Endothelial cell (in vitro differentiated cells): ENCODE measurements around the gene CTNND2. TPM values are rescaled to one million over a fixed set of nuclear protein-coding genes. Genes with fewer than 3 reads are reported as not detected.
"Not testable (repeated sequence)": the region's sequence is repeated elsewhere in the genome, so short reads cannot be mapped to it uniquely, and the experiment has no call there.

ENCODE experiments used
- DNase-seq: peaks from one replicate; pipeline ENCODE4 v3.0.0; 2021; ENCODE audit warnings: low spot score
- H3K27ac Mint-ChIP-seq: one replicate; pipeline ENCODE4 v1.8.0; 2021; ENCODE audit warnings: mixed read lengths, inconsistent platforms; ENCODE audit not compliant: unreplicated experiment
- H3K27me3 Mint-ChIP-seq: one replicate; pipeline ENCODE4 v1.8.0; 2021; ENCODE audit warnings: mild to moderate bottlenecking, moderate library complexity, mixed read lengths, inconsistent platforms; ENCODE audit not compliant: unreplicated experiment
- H3K36me3 Mint-ChIP-seq: one replicate; pipeline ENCODE4 v1.8.0; 2021; ENCODE audit warnings: mild to moderate bottlenecking, low read depth, mixed read lengths, inconsistent platforms; ENCODE audit not compliant: unreplicated experiment
- H3K4me1 Mint-ChIP-seq: one replicate; pipeline ENCODE4 v1.8.0; 2021; ENCODE audit warnings: mild to moderate bottlenecking, mixed read lengths, inconsistent platforms; ENCODE audit not compliant: unreplicated experiment
- H3K4me3 Mint-ChIP-seq: one replicate; pipeline ENCODE4 v1.8.0; 2021; ENCODE audit warnings: mild to moderate bottlenecking, mixed read lengths, inconsistent platforms; ENCODE audit not compliant: unreplicated experiment
- H3K9me3 Mint-ChIP-seq: one replicate; pipeline ENCODE4 v1.8.0; 2021; ENCODE audit warnings: mixed read lengths, inconsistent platforms; ENCODE audit not compliant: unreplicated experiment
- total RNA-seq: library from RNA; stranded (reverse); fragmentation: NEBNext Ultra II Directional; extraction: Animal tissue kit (Norgen Biotek cat#: 25700); gene quantifications from one replicate; pipeline ENCODE4 v1.2.1, GENCODE V29; 2021; ENCODE audit not compliant: unreplicated experiment
- TF ChIP-seq, protein P1 (sequence below): fragments of 200-600 bp; sonication (generic); IDR thresholded peaks from one replicate; pipeline ENCODE4 v1.5.0; 2021; ENCODE audit warnings: antibody characterized with exemption; ENCODE audit not compliant: unreplicated experiment

CTNND2 gene
- total RNA-seq, 1 donor from 2014 or later, result 3.6 TPM

DNA sequence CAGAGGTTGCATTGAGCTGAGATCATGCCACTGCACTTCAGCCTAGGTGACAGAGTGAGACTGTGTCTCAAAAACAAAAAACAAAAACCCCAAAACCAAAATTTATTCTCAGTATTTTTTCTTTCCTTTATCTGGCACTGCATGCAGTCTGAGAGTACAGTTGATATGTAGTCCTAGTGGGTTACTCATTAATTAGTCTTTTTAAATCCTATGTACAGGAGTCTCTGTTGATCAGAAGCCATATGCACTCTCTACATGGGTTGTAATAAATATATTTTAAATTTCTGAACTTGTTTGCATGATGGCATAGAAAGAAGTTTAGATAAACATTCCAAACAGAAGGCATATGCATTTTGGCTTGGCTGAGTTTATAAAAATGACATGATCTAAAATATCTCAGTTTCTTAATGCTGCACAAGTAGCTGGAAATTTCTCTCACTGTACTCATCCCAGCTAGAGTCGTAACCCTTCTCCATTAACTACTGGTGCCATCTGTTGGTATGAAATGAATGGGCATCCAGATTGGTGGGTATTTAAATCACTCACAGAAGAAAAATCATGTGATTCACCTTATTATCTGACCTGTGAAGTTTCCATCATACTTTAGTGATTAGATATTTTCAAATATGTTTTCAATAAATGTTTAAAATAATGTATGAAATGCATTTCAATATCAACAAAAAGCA, 284.8 kb downstream of the CTNND2 start:
- no peak overlapping the region for H3K27ac Mint-ChIP-seq
- H3K4me3 Mint-ChIP-seq, result no peak overlapping the region
- no peaks in the 10 kb centered on the region for H3K4me1 Mint-ChIP-seq
- DNase-seq, result no peak
- H3K27me3 Mint-ChIP-seq, result no peaks in the 10 kb centered on the region
- TF ChIP-seq, protein P1, sequence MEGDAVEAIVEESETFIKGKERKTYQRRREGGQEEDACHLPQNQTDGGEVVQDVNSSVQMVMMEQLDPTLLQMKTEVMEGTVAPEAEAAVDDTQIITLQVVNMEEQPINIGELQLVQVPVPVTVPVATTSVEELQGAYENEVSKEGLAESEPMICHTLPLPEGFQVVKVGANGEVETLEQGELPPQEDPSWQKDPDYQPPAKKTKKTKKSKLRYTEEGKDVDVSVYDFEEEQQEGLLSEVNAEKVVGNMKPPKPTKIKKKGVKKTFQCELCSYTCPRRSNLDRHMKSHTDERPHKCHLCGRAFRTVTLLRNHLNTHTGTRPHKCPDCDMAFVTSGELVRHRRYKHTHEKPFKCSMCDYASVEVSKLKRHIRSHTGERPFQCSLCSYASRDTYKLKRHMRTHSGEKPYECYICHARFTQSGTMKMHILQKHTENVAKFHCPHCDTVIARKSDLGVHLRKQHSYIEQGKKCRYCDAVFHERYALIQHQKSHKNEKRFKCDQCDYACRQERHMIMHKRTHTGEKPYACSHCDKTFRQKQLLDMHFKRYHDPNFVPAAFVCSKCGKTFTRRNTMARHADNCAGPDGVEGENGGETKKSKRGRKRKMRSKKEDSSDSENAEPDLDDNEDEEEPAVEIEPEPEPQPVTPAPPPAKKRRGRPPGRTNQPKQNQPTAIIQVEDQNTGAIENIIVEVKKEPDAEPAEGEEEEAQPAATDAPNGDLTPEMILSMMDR, result no peak
- no peaks in the 10 kb centered on the region for H3K36me3 Mint-ChIP-seq
- no peaks in the 10 kb centered on the region for H3K9me3 Mint-ChIP-seq

DNA sequence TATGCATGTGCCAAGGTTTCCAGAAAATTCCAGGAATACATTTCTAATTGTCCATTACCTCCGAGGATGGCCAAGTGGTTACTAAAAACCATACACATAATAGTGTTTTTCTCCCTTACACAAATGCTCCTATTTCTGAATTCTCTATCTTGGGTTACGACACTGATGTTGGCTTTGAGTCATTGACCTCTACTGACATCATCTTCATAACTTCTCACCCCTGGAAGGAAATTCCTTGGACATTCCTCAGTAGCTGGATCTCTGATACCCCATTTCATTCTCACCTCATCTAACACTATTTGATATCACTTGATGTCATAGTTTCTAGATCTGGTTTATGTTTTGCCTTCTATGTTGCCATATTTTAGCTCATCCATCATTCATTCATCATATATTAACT, 287.2 kb downstream of the CTNND2 start:
- H3K4me3 Mint-ChIP-seq, result no peak overlapping the region
- H3K27me3 Mint-ChIP-seq, result no peaks in the 10 kb centered on the region
- no peaks in the 10 kb centered on the region for H3K4me1 Mint-ChIP-seq
- TF ChIP-seq, protein P1, result no peak
- no peaks in the 10 kb centered on the region for H3K36me3 Mint-ChIP-seq
- no peak for DNase-seq
- no peak overlapping the region for H3K27ac Mint-ChIP-seq
- no peaks in the 10 kb centered on the region for H3K9me3 Mint-ChIP-seq

DNA sequence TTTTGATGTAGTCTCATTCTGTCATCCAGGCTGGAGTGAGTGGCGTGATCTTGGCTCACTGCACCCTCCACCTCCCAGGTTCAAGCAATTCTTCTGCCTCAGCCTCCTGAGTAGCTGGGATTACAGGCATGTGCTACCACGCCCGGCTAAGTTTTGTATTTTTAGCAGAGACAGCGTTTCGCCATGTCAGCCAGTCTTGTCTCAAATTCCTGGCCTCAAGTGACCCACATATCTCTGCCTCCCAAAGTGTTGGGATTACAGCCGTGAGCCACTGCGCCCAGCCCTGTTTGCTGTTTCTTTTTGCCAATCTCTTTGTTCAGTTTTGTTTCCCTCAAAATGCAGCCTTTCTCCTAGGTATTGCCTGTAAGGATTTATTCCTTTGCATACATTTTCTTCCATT, 287.6 kb downstream of the CTNND2 start:
- H3K9me3 Mint-ChIP-seq, H3K27me3 Mint-ChIP-seq, H3K36me3 Mint-ChIP-seq, H3K4me3 Mint-ChIP-seq, H3K27ac Mint-ChIP-seq, H3K4me1 Mint-ChIP-seq, DNase-seq: not testable (repeated sequence)

DNA sequence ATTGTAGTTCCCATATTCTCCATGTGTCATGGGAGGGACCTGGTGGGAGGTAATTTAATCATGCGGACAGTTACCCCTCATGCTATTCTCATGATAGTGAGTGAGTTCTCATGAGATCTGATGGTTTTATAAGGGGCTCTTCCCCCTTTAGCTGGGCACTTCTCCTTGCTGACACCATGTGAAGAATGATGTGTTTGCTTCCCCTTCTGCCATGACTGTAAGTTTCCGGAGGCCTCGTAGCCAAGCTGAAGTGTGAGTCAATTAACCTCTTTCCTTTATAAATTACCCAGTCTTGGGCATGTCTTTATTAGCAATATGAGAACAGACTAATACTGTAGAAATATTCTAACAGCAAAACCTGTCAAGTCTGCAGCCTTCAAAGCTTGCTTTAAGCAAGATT, 293.2 kb downstream of the CTNND2 start:
- H3K4me1 Mint-ChIP-seq, result no peaks in the 10 kb centered on the region
- no peaks in the 10 kb centered on the region for H3K36me3 Mint-ChIP-seq
- TF ChIP-seq, protein P1, result no peak
- no peaks in the 10 kb centered on the region for H3K9me3 Mint-ChIP-seq
- no peak overlapping the region for H3K4me3 Mint-ChIP-seq
- no peak for DNase-seq
- no peaks in the 10 kb centered on the region for H3K27me3 Mint-ChIP-seq
- H3K27ac Mint-ChIP-seq, result no peak overlapping the region

DNA sequence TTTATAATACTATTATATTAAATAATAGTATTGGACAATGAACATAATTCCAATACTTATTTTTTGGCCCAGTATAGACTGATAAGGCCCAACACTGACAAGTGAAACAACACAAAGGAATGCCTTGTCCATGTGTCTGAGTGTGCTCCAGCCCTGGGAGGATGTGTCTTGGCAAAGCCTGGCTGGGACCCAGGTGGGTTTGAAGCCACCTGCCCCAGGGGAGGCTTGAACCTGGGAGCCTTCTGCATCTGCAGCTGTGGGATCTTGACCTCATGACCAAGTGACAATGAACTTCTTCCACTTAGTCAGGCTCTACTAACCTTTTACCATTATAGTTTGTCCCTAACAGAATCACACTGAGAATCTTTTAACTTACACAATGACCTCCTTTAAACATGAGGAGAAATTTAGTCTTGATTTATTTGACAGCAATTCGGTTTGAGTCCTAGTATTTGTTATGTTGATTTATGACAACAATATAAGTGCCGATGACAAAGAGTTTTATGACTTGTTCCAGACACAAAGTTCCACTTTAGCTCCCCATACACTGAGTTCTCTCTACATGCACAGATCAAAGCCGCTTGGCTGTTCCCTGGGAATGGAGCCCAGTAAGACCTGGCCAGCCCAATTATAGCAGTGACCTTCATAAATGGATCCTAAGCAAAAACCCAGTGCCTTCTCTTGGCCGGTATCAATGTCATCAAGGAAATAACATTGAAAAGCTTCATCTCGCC, 294.5 kb downstream of the CTNND2 start:
- no peak overlapping the region for H3K27ac Mint-ChIP-seq
- no peaks in the 10 kb centered on the region for H3K36me3 Mint-ChIP-seq
- H3K4me3 Mint-ChIP-seq, result no peak overlapping the region
- no peaks in the 10 kb centered on the region for H3K4me1 Mint-ChIP-seq
- no peak for DNase-seq
- TF ChIP-seq, protein P1, result no peak
- no peaks in the 10 kb centered on the region for H3K9me3 Mint-ChIP-seq
- H3K27me3 Mint-ChIP-seq, result no peaks in the 10 kb centered on the region
